ENCODE data around the gene RANBP17.
A peak's percentile ranks its signal among the peaks of the same experiment; 100 is the strongest.

The RANBP17 gene

DNA sequence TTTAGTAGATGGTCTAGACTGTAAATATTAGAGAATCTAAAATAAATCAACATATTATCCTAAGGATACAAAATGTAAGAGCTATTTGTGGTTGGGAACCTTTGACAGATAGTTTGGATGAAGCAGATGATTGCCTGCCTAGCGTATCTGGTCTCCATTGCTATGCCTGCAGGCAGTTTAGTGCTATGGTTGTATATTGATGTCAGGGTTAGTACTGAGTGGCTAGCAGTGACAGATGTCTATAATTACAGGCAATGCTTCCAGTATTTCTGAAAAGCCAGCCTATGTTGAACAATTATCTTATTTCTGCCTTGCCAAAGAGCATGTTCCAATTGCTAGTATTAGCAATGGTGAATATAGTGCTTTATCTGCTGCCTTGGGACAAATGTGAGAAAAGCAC is 296.0 kb downstream of the RANBP17 start:
- Histone ChIP-seq H3K27ac (ENCODE audit: extremely low read depth, low read depth, low read length) (no peak overlapping the region), H3K4me3 (ENCODE audit: low read depth, low read length) (no peak overlapping the region), H3K9me3 (ENCODE audit: control insufficient read depth, insufficient read depth, low read depth, low read length) (no peaks in the 10 kb centered on the region), H3K36me3 (ENCODE audit: control insufficient read depth in 2 of 2, insufficient read depth in 1 of 2, low read length in 2 of 2) (no peaks in the 10 kb centered on the region), H3K4me1 (ENCODE audit: control insufficient read depth, insufficient read depth, low read length) (no peaks in the 10 kb centered on the region)
- no peak for TF ChIP-seq SP3 (tag by site-specific recombination; IDR thresholded peaks at IDR 0.05)
- no peak for TF ChIP-seq ZNF544 (tag by site-specific recombination; IDR thresholded peaks at IDR 0.05)
- peak; percentile 58 for TF ChIP-seq ZBTB17 (tag by site-specific recombination; IDR thresholded peaks at IDR 0.05)
- CTCF ChIA-PET, result interaction anchor here (1.0 kb wide), 3 partner anchors 48 to 519 kb away, joined by 3 to 4 read pairs (median 4); no protein-coding TSS in a partner anchor
- POLR2A ChIA-PET, result interaction anchor here (0.6 kb wide), 1 partner anchor 1403 kb away, joined by 4 read pairs; no protein-coding TSS in a partner anchor

DNA sequence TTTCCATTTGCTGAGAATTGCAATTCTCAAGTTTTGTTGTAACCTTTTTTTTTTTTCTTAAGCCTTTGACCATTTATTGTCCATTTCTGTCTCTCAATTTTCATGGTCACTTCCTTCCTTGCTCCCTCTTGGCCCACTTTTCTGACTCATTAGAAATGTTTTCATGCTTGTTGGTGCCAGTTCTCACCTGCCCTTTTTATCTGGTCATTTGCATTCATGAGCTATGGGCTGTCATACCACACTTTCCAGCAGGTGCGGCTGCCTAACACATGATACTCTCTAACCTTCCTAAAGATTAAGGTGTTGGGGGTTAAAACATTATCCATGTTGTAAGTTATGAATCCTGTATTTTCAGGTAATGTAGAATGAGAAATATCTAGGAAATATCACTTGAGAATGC is 296.8 kb downstream of the RANBP17 start:
- Histone ChIP-seq H3K4me3 (ENCODE audit: low read depth, low read length) (no peak overlapping the region), H3K9me3 (ENCODE audit: control insufficient read depth, insufficient read depth, low read depth, low read length) (no peaks in the 10 kb centered on the region), H3K27ac (ENCODE audit: extremely low read depth, low read depth, low read length) (no peak overlapping the region), H3K4me1 (ENCODE audit: control insufficient read depth, insufficient read depth, low read length) (no peaks in the 10 kb centered on the region), H3K36me3 (ENCODE audit: control insufficient read depth in 2 of 2, insufficient read depth in 1 of 2, low read length in 2 of 2) (no peaks in the 10 kb centered on the region)
- CTCF ChIA-PET, result interaction anchor here (0.6 kb wide), 1 partner anchor 414 kb away, joined by 3 read pairs; no protein-coding TSS in a partner anchor
- TF ChIP-seq ZNF670 (tag by site-specific recombination; IDR thresholded peaks at IDR 0.05; ENCODE audit: low read depth), result no peak
- no peak for TF ChIP-seq FEZF1 (tag by site-specific recombination; IDR thresholded peaks at IDR 0.05)
- no peak for TF ChIP-seq ZNF488 (tag by site-specific recombination; IDR thresholded peaks at IDR 0.05)
- no peak for TF ChIP-seq ZNF248 (tag by site-specific recombination; IDR thresholded peaks at IDR 0.05)
- TF ChIP-seq HOXA7 (CRISPR knock-in tag; IDR thresholded peaks at IDR 0.05; ENCODE audit: borderline replicate concordance), result no peak
- TF ChIP-seq, protein P1, sequence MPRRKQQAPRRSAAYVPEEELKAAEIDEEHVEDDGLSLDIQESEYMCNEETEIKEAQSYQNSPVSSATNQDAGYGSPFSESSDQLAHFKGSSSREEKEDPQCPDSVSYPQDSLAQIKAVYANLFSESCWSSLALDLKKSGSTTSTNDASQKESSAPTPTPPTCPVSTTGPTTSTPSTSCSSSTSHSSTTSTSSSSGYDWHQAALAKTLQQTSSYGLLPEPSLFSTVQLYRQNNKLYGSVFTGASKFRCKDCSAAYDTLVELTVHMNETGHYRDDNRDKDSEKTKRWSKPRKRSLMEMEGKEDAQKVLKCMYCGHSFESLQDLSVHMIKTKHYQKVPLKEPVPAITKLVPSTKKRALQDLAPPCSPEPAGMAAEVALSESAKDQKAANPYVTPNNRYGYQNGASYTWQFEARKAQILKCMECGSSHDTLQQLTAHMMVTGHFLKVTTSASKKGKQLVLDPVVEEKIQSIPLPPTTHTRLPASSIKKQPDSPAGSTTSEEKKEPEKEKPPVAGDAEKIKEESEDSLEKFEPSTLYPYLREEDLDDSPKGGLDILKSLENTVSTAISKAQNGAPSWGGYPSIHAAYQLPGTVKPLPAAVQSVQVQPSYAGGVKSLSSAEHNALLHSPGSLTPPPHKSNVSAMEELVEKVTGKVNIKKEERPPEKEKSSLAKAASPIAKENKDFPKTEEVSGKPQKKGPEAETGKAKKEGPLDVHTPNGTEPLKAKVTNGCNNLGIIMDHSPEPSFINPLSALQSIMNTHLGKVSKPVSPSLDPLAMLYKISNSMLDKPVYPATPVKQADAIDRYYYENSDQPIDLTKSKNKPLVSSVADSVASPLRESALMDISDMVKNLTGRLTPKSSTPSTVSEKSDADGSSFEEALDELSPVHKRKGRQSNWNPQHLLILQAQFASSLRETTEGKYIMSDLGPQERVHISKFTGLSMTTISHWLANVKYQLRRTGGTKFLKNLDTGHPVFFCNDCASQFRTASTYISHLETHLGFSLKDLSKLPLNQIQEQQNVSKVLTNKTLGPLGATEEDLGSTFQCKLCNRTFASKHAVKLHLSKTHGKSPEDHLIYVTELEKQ (tag by site-specific recombination; IDR thresholded peaks at IDR 0.05; ENCODE audit: borderline replicate concordance), result no peak
- no peak for TF ChIP-seq TCF7L2 (IDR thresholded peaks at IDR 0.05; ENCODE audit: borderline replicate concordance, low read depth, low read length)
- no peak for TF ChIP-seq ZNF473 (tag by site-specific recombination; IDR thresholded peaks at IDR 0.05)
- no peak for TF ChIP-seq ZNF571 (tag by site-specific recombination; IDR thresholded peaks at IDR 0.05)
- TF ChIP-seq ZNF76 (tag by site-specific recombination; IDR thresholded peaks at IDR 0.05; ENCODE audit: borderline replicate concordance, low read depth), result no peak
- no peak for TF ChIP-seq ZNF660 (tag by site-specific recombination; IDR thresholded peaks at IDR 0.05)
- no peak for TF ChIP-seq IKZF3 (tag by site-specific recombination; IDR thresholded peaks at IDR 0.05)
- no peak for TF ChIP-seq KLF9 (tag by site-specific recombination; IDR thresholded peaks at IDR 0.05; ENCODE audit: low read depth)
- TF ChIP-seq, protein P2, sequence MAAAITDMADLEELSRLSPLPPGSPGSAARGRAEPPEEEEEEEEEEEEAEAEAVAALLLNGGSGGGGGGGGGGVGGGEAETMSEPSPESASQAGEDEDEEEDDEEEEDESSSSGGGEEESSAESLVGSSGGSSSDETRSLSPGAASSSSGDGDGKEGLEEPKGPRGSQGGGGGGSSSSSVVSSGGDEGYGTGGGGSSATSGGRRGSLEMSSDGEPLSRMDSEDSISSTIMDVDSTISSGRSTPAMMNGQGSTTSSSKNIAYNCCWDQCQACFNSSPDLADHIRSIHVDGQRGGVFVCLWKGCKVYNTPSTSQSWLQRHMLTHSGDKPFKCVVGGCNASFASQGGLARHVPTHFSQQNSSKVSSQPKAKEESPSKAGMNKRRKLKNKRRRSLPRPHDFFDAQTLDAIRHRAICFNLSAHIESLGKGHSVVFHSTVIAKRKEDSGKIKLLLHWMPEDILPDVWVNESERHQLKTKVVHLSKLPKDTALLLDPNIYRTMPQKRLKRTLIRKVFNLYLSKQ (tag by site-specific recombination; IDR thresholded peaks at IDR 0.05; ENCODE audit: borderline replicate concordance), result no peak
- POLR2A ChIA-PET, result no interaction called here
